HCT116 (cell line): ENCODE results near the gene ZNF438. TPM values are rescaled to one million over a fixed set of nuclear protein-coding genes. Genes with fewer than 3 reads are reported as not detected.

Experiments used
- ATAC-seq: fragments of 200-7000 bp; cut with Tn5 transposase; 2 replicates; pipeline ENCODE4 v1.9.1; 2020; ENCODE audit warnings: mild to moderate bottlenecking, moderate library complexity
- BruUV-seq: library from RNA; stranded (reverse); fragments of 400-500 nt; replicated peaks from 2 replicates; lab custom pipeline; 2021; lab: Mats Ljungman, UMichigan
- CTCF ChIA-PET: fragments of 300-600 bp; sonication (Branson Sonifier 250); formaldehyde crosslinking; loops from one replicate; lab custom pipeline; 2021; ENCODE audit warnings: antibody characterized with exemption; lab: Charles Lee
- POLR2A ChIA-PET: fragments of 300-600, 350-600 bp; sonication (Branson Sonifier 250); formaldehyde crosslinking; loops from one replicate; lab custom pipeline; 2021; ENCODE audit warnings: antibody characterized with exemption; lab: Charles Lee
- RAD21 ChIA-PET, 2 experiments: fragments of 300-600 bp; sonication (Branson Sonifier 250); formaldehyde crosslinking; loops; one replicate each; lab custom pipeline; 2023; ENCODE audit warnings: low total read pairs in 2 of 2; ENCODE audit not compliant: uncharacterized antibody in 2 of 2, unreplicated experiment in 2 of 2, low non-redundant PET in 1 of 2; lab: Charles Lee
- DNase-seq: peaks from one replicate; pipeline ENCODE4 v3.0.0-alpha.2; 2010; ENCODE audit warnings: low read depth, low spot score
- H2AFZ ChIP-seq: fragments of 200-600 bp; shearing (Covaris generic), sonication (generic); 2 replicates; pipeline ENCODE4 v1.6.1; 2017; ENCODE audit warnings: low read depth, mixed run types, mixed read lengths, antibody characterized with exemption, low read length; ENCODE audit not compliant: poor library complexity, severe bottlenecking
- H3K27ac ChIP-seq: 2 replicates; pipeline ENCODE4 v1.5.1; 2012; ENCODE audit warnings: low read depth, low read length
- H3K27me3 ChIP-seq: fragments of 200-600 bp; sonication (generic); 2 replicates; pipeline ENCODE4 v1.6.1; 2016; ENCODE audit warnings: mixed run types, low read length, mixed read lengths; ENCODE audit not compliant: insufficient read depth
- H3K36me3 ChIP-seq, 2 experiments: fragments of 200-500 bp in 1 of 2; fragments of 200-600 bp in 1 of 2; sonication (Bioruptor generic) in 1 of 2; sonication (generic) in 1 of 2; 2 replicates each; pipeline versions ENCODE4 v1.5.1 to v1.6.1; 2014 to 2016; ENCODE audit warnings: low read length in 2 of 2, inconsistent platforms in 1 of 2, mixed read lengths in 1 of 2, mixed run types in 1 of 2; ENCODE audit not compliant: insufficient read depth in 2 of 2, control insufficient read depth in 1 of 2
- H3K4me1 ChIP-seq, 2 experiments: fragments of 200-600 bp in 1 of 2; sonication (generic) in 1 of 2; 2 replicates each; pipeline versions ENCODE4 v1.5.1 to v1.6.1; 2012 to 2017; ENCODE audit warnings: low read length in 2 of 2, inconsistent platforms in 1 of 2, mild to moderate bottlenecking in 1 of 2, mixed read lengths in 1 of 2, mixed run types in 1 of 2, moderate library complexity in 1 of 2; ENCODE audit not compliant: insufficient read depth in 2 of 2, control insufficient read depth in 1 of 2
- H3K4me2 ChIP-seq: fragments of 200-600 bp; sonication (generic); 2 replicates; pipeline ENCODE4 v1.6.1; 2017; ENCODE audit warnings: mixed run types, low read length, mixed read lengths
- H3K4me3 ChIP-seq, 2 experiments: fragments of 200-600 bp in 1 of 2; sonication (generic) in 1 of 2; replicated peaks in 1 of 2; 2 replicates each; pipeline ENCODE4 v1.5.1; 2011 to 2016; ENCODE audit warnings: low read length in 2 of 2, control low read depth in 1 of 2, low read depth in 1 of 2, mild to moderate bottlenecking in 1 of 2, mixed read lengths in 1 of 2, mixed run types in 1 of 2
- H3K79me2 ChIP-seq: fragments of 200-600 bp; sonication (generic); 2 replicates; pipeline ENCODE4 v1.6.1; 2017; ENCODE audit warnings: mild to moderate bottlenecking, mixed run types, low read length, moderate library complexity, mixed read lengths; ENCODE audit not compliant: insufficient read depth
- H3K9ac ChIP-seq: fragments of 200-600 bp; sonication (generic); 2 replicates; pipeline ENCODE4 v1.6.1; 2016; ENCODE audit warnings: low read length, mixed read lengths
- H3K9me2 ChIP-seq: fragments of 200-600 bp; sonication (generic), shearing (Covaris generic); 2 replicates; pipeline ENCODE4 v1.6.1; 2017; ENCODE audit warnings: mixed run types, mild to moderate bottlenecking, moderate library complexity; ENCODE audit not compliant: insufficient read depth
- H3K9me3 ChIP-seq, 2 experiments: fragments of 200-500 bp in 1 of 2; fragments of 200-600 bp in 1 of 2; sonication (Bioruptor generic) in 1 of 2; sonication (generic) in 1 of 2; 2 replicates each; pipeline ENCODE4 v1.6.1; 2014 to 2017; ENCODE audit warnings: low read length in 2 of 2, mixed read lengths in 2 of 2, inconsistent platforms in 1 of 2, low read depth in 1 of 2, mild to moderate bottlenecking in 1 of 2, mixed run types in 1 of 2, moderate library complexity in 1 of 2; ENCODE audit not compliant: control insufficient read depth in 1 of 2, insufficient read depth in 1 of 2
- H4K20me1 ChIP-seq: fragments of 200-600 bp; sonication (generic), shearing (Covaris generic); 2 replicates; pipeline ENCODE4 v1.6.1; 2017; ENCODE audit warnings: mixed run types, mild to moderate bottlenecking, moderate library complexity; ENCODE audit not compliant: insufficient read depth
- ATF3 ChIP-seq: IDR thresholded peaks from 2 replicates; pipeline ENCODE4 v1.6.1; 2012
- CEBPB ChIP-seq: IDR thresholded peaks from 2 replicates; pipeline ENCODE4 v1.6.1; 2012; ENCODE audit warnings: low read depth
- EGR1 ChIP-seq: IDR thresholded peaks from 2 replicates; pipeline ENCODE4 v1.6.1; 2012; ENCODE audit warnings: low read depth
- ELF1 ChIP-seq: IDR thresholded peaks from 2 replicates; pipeline ENCODE4 v1.6.1; 2012; ENCODE audit warnings: low read depth, borderline replicate concordance
- EZH2 ChIP-seq: fragments of 200-600 bp; sonication (generic); IDR thresholded peaks from 2 replicates; pipeline ENCODE4 v1.6.1; 2017; ENCODE audit warnings: antibody characterized with exemption, mixed run types
- EZH2phosphoT487 ChIP-seq: fragments of 200-600 bp; IDR thresholded peaks from 2 replicates; pipeline ENCODE4 v1.6.1; 2018; ENCODE audit warnings: antibody characterized with exemption, borderline replicate concordance
- FOSL1 ChIP-seq: IDR thresholded peaks from 2 replicates; pipeline ENCODE4 v1.6.1; 2012; ENCODE audit warnings: low read depth
- JUND ChIP-seq: IDR thresholded peaks from 2 replicates; pipeline ENCODE4 v1.6.1; 2012
- POLR2A ChIP-seq: IDR thresholded peaks from 2 replicates; pipeline ENCODE4 v1.7.0; 2011; ENCODE audit warnings: borderline replicate concordance; ENCODE audit not compliant: insufficient read depth, insufficient read length; ENCODE audit errors: extremely low read depth
- POLR2AphosphoS5 ChIP-seq: IDR thresholded peaks from 2 replicates; pipeline ENCODE4 v1.6.1; 2011; ENCODE audit warnings: mild to moderate bottlenecking, low read depth, low read length, moderate library complexity
- RAD21 ChIP-seq: IDR thresholded peaks from 2 replicates; pipeline ENCODE4 v1.6.1; 2012; ENCODE audit warnings: low read depth, mild to moderate bottlenecking
- SIN3A ChIP-seq: IDR thresholded peaks from 2 replicates; pipeline ENCODE4 v1.6.1; 2012; ENCODE audit warnings: low read depth
- SP1 ChIP-seq: IDR thresholded peaks from 2 replicates; pipeline ENCODE4 v1.6.1; 2012; ENCODE audit warnings: low read depth
- SRF ChIP-seq: IDR thresholded peaks from 2 replicates; pipeline ENCODE4 v1.6.1; 2012; ENCODE audit warnings: low read depth
- YY1 ChIP-seq: IDR thresholded peaks from 2 replicates; pipeline ENCODE4 v1.6.1; 2011; ENCODE audit warnings: low read length, low read depth, moderate library complexity, mild to moderate bottlenecking; ENCODE audit not compliant: insufficient replicate concordance; ENCODE audit errors: extremely low read depth
- ZFX ChIP-seq: fragments of 450-650 bp; IDR thresholded peaks from 2 replicates; pipeline ENCODE4 v1.6.1; 2017
- ZNF274 ChIP-seq: fragments of 200-500 bp; sonication (Bioruptor generic); IDR thresholded peaks from 2 replicates; pipeline ENCODE4 v1.6.1; 2014; ENCODE audit warnings: mild to moderate bottlenecking, low read depth, low read length, inconsistent platforms
- intact Hi-C: fragments of 100-400 bp; cut with micrococcal nuclease; formaldehyde crosslinking; loops from 2 replicates; pipeline ENCODE4 v1.10.0; 2022
- total RNA-seq: library from RNA; stranded (reverse); gene quantifications from one replicate; pipeline ENCODE4 v1.2.1, GENCODE V29; 2021; ENCODE audit not compliant: unreplicated experiment
- TF ChIP-seq, protein P1 (sequence below): IDR thresholded peaks from 2 replicates; pipeline ENCODE4 v1.6.1; 2011; ENCODE audit warnings: mild to moderate bottlenecking, low read length, moderate library complexity; ENCODE audit not compliant: insufficient replicate concordance; ENCODE audit errors: extremely low read depth
- TF ChIP-seq, protein P2 (sequence below): IDR thresholded peaks from 2 replicates; pipeline ENCODE4 v1.6.1; 2012
- TF ChIP-seq, protein P3 (sequence below), 3 experiments: fragments of 200-600 bp in 1 of 3; sonication (generic) in 1 of 3; IDR thresholded peaks in 2 of 3; conservative IDR thresholded peaks in 1 of 3; 2 replicates each; pipeline ENCODE4 v1.5.1; 2012 to 2017; ENCODE audit warnings: low read depth in 2 of 3, low read length in 2 of 3, antibody characterized with exemption in 1 of 3, borderline replicate concordance in 1 of 3, control low read depth in 1 of 3, mild to moderate bottlenecking in 1 of 3, mixed read lengths in 1 of 3, mixed run types in 1 of 3, moderate library complexity in 1 of 3; ENCODE audit not compliant: insufficient read depth in 1 of 3

Gene ZNF438
- total RNA-seq, 1 experiment from 2014 or later: 3.3 TPM

DNA sequence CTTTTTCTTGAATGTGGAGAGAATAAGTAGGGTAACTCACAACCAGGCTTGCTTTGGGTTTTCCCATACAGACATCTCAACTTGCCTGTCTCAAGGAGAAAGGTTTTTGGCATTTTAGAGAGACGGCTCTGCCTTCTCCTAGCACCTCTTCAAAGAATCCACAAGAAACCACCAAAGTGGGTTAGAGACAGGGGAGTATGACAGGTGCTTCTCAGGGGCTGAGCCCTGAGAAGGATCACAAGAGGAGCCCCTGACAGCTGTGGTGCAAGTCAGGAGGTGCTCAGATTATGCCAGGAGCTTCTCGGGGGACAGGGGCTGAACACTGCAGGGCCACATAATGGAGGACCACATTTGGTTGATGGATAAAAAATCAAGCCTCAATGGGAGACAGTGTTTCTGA, 231.3 kb downstream of the ZNF438 start (continued):
- TF ChIP-seq, protein P1, sequence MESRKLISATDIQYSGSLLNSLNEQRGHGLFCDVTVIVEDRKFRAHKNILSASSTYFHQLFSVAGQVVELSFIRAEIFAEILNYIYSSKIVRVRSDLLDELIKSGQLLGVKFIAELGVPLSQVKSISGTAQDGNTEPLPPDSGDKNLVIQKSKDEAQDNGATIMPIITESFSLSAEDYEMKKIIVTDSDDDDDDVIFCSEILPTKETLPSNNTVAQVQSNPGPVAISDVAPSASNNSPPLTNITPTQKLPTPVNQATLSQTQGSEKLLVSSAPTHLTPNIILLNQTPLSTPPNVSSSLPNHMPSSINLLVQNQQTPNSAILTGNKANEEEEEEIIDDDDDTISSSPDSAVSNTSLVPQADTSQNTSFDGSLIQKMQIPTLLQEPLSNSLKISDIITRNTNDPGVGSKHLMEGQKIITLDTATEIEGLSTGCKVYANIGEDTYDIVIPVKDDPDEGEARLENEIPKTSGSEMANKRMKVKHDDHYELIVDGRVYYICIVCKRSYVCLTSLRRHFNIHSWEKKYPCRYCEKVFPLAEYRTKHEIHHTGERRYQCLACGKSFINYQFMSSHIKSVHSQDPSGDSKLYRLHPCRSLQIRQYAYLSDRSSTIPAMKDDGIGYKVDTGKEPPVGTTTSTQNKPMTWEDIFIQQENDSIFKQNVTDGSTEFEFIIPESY: no peak
- TF ChIP-seq POLR2AphosphoS5 (no peak), POLR2A (no peak), EZH2 (no peak), ZNF274 (no peak), SP1 (no peak), CEBPB (no peak), YY1 (no peak), ATF3 (no peak), EZH2phosphoT487 (no peak)
- TF ChIP-seq, all 23 proteins: peak for 0

DNA sequence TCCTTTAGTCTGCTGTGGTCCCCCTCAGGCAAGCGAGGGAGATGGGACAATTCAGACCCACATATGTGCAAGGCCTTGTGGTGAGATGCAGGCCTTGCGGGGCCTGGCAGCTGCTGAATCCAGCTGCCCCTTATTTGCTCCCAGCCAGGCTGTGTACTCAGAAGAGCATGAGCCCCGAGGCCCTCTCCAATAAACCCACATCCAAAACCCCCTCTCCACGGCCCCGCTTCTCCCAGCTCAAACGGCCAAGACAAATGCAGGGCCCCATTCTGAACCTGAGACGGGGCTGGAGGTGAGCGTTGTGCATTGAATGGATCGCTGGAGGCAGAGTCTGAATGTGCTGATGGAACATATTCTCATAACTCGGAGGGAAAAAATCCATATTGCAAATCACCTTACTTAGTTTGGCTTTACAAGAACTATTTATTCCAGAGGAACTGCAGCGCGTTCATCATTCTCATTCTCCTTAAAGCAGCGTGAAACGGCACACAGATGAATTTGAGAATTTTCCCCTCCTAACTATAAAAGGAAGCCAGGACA, 232.9 kb downstream of the ZNF438 start:
- no peak overlapping the region for H3K27ac ChIP-seq

More for the DNA sequence above, 232.9 kb downstream of the ZNF438 start:
- Histone ChIP-seq H3K9me2 (no peaks in the 10 kb centered on the region), H3K4me2 (no peak overlapping the region), H3K9me3 (no peaks in the 10 kb centered on the region), H3K9ac (no peak overlapping the region), H3K36me3 (no peaks in the 10 kb centered on the region), H2AFZ (no peak overlapping the region), H3K27me3 (no peaks in the 10 kb centered on the region), H4K20me1 (no peaks in the 10 kb centered on the region), H3K4me1 (no peaks in the 10 kb centered on the region)
- no TSS peak for BruUV-seq
- ChIA-PET CTCF (no interaction called here), RAD21 (no interaction called here)
- no peak for DNase-seq
- intact Hi-C loops: no loop called here
- TF ChIP-seq SRF: no peak
- TF ChIP-seq ATF3: no peak
- no peak for TF ChIP-seq JUND
- no peak for TF ChIP-seq FOSL1
- no peak for TF ChIP-seq EZH2
- TF ChIP-seq EGR1: no peak
- no peak for TF ChIP-seq SP1
- TF ChIP-seq EZH2phosphoT487: no peak
- no peak for TF ChIP-seq ZFX
- TF ChIP-seq, protein P2, sequence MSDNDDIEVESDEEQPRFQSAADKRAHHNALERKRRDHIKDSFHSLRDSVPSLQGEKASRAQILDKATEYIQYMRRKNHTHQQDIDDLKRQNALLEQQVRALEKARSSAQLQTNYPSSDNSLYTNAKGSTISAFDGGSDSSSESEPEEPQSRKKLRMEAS: no peak
- TF ChIP-seq CEBPB: no peak
- TF ChIP-seq ELF1: no peak
- no peak for TF ChIP-seq YY1
- no peak for TF ChIP-seq RAD21
- TF ChIP-seq SIN3A: no peak
- TF ChIP-seq, protein P3, sequence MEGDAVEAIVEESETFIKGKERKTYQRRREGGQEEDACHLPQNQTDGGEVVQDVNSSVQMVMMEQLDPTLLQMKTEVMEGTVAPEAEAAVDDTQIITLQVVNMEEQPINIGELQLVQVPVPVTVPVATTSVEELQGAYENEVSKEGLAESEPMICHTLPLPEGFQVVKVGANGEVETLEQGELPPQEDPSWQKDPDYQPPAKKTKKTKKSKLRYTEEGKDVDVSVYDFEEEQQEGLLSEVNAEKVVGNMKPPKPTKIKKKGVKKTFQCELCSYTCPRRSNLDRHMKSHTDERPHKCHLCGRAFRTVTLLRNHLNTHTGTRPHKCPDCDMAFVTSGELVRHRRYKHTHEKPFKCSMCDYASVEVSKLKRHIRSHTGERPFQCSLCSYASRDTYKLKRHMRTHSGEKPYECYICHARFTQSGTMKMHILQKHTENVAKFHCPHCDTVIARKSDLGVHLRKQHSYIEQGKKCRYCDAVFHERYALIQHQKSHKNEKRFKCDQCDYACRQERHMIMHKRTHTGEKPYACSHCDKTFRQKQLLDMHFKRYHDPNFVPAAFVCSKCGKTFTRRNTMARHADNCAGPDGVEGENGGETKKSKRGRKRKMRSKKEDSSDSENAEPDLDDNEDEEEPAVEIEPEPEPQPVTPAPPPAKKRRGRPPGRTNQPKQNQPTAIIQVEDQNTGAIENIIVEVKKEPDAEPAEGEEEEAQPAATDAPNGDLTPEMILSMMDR (IDR thresholded peaks at IDR 0.05 in 2 of 3, conservative IDR thresholded peaks at IDR 0.05 in 1 of 3; ENCODE audit: borderline replicate concordance in 1 of 3, insufficient read depth in 1 of 3, low read depth in 2 of 3, low read length in 2 of 3): no peak
- TF ChIP-seq POLR2A: no peak
- TF ChIP-seq POLR2AphosphoS5: no peak
- TF ChIP-seq, all 23 proteins: peak for 0
- ATAC-seq: no peak
- POLR2A ChIA-PET: no interaction called here
- H3K79me2 ChIP-seq: no peaks in the 10 kb centered on the region
- no peak overlapping the region for H3K4me3 ChIP-seq
